GM20000 (cell line): ENCODE results near the gene ZNF324.
A peak's percentile ranks its signal among the peaks of the same experiment; 100 is the strongest.
"Not testable (repeated sequence)": the region's sequence is repeated elsewhere in the genome, so short reads cannot be mapped to it uniquely, and the experiment has no call there.

Source experiments
- DNase-seq: peaks from one replicate; pipeline ENCODE4 v3.0.0; 2012; ENCODE audit warnings: low spot score
- TF ChIP-seq, protein P1 (sequence below): IDR thresholded peaks from 2 replicates; pipeline ENCODE4 v1.5.1; 2012; ENCODE audit warnings: mild to moderate bottlenecking, control low read depth; ENCODE audit errors: extremely low read depth, missing control alignments

Gene ZNF324

DNA sequence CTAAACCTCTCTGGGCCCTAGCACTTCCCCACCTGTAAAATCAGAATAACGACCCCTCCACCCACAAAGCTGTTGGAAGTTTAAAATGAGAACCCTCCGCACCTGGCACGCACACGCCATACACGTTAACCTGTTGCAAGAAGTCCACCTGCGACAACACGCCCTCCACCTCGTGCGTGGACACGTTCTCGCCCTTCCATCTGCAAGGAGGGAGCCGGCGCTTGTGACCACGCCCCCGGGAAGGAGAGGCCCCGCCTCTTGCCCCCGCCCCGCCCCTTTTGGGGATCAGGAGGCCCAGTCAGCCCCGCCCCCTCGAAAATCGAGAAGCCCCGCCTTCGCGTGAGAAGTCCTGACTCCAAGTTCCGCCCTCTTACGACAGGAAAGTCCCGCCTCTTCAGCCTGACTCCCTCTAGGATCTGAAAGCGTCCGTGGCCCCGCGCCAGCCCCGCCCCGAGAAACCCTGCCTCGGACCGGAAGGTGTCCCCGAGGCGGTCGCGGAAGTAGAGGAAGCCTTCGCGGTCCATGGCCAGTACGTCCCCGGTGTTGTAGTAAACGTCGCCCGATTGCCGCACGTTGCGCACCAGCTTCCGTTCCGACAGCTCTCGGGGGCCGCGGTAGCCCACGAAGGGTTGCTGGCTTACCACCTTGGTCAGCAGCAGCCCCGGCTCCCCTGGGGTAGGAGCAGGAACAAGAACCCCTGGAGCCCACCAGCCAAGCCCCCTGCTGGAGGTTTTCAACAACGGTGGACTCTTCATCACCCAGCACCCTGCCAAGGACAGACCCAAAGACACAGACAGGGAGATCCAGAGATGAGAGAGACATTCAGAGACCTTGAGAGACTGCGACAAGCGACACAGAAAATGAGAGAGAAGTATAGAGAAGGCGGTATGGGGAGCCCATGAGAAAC is 32.4 kb downstream of the ZNF324 start:
- TF ChIP-seq, protein P1, sequence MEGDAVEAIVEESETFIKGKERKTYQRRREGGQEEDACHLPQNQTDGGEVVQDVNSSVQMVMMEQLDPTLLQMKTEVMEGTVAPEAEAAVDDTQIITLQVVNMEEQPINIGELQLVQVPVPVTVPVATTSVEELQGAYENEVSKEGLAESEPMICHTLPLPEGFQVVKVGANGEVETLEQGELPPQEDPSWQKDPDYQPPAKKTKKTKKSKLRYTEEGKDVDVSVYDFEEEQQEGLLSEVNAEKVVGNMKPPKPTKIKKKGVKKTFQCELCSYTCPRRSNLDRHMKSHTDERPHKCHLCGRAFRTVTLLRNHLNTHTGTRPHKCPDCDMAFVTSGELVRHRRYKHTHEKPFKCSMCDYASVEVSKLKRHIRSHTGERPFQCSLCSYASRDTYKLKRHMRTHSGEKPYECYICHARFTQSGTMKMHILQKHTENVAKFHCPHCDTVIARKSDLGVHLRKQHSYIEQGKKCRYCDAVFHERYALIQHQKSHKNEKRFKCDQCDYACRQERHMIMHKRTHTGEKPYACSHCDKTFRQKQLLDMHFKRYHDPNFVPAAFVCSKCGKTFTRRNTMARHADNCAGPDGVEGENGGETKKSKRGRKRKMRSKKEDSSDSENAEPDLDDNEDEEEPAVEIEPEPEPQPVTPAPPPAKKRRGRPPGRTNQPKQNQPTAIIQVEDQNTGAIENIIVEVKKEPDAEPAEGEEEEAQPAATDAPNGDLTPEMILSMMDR, result no peak
- DNase-seq, result peak; percentile 97

GRCh38 chr19:58500242-58500641 is 33.4 kb downstream of the ZNF324 start:
- TF ChIP-seq, protein P1, result no peak
- no peak for DNase-seq

- not testable (repeated sequence) for DNase-seq
Measured at GRCh38 chr19:58507602-58508223, 40.8 kb downstream of the ZNF324 start.

- no peak for DNase-seq
- TF ChIP-seq, protein P1, result no peak
Measured at GRCh38 chr19:58509731-58510083, 42.8 kb downstream of the ZNF324 start.

GRCh38 chr19:58510084-58510862 is 43.4 kb downstream of the ZNF324 start:
- DNase-seq, result no peak
- TF ChIP-seq, protein P1, result no peak

GRCh38 chr19:58511353-58512208 is 44.7 kb downstream of the ZNF324 start, which contains the start of gene SLC27A5:
Gene SLC27A5 (minus strand): TSS chr19:58511992. CDS start chr19:58511955, 37 bp downstream.
- TF ChIP-seq, protein P1, result no peak
- DNase-seq, result no peak

DNA sequence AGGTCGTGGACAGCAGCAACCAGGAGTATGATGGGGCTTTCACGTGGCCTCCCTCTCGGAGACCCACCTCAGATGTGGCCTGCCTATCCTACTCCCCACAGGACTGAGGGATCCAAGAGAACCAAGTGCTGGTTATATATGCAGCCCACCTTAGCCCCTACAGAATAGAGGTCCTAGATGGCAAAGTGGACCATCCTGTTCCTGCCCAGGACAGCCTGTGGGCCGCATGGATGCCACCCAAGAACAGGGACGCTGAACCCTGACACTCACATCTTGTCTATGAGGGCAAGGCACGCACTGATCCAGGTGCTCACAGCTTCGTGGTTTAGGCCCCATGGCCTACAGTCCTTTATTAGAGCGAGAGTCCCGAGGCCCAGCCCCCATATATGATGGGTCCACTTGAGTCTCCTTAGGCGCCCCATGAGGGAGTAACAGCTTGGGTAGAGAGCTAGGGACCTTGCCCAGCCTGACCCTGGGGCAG is 46.4 kb downstream of the ZNF324 start:
- TF ChIP-seq, protein P1, result no peak
- no peak for DNase-seq
